GM19043 (cell line): ENCODE measurements around the gene MYCBP2.
"Not testable (repeated sequence)": the region's sequence is repeated elsewhere in the genome, so short reads cannot be mapped to it uniquely, and the experiment has no call there.

Experiments used
- ATAC-seq: cut with Tn5 transposase; IDR thresholded peaks from one replicate; pipeline ENCODE4 v1.9.1; 2021; ENCODE audit warnings: low read depth; ENCODE audit not compliant: unreplicated experiment

MYCBP2 gene

GRCh38 chr13:77300176-77301037, 26.5 kb downstream of the MYCBP2 start:
- ATAC-seq, result no peak

GRCh38 chr13:77299587-77299986, 27.3 kb downstream of the MYCBP2 start:
- ATAC-seq, result no peak

DNA sequence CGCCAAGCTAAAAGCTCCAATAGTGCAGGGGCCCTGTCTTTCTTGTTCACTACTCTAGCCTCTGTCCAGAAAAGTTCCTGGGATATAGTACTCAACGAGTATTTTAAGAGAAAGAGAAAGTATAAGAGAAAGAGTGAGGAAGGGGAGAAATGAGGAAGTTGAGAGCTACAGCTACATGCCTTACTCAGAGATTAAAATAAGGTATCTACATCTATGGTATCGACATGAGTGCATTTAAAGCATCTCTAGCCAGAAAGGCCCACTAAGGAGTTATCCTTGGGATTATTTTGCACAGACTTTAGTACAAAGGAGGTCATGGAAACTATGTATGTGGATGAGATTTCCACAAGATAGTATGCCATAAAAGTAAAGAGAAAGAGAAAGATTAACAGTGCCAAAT, 28.5 kb downstream of the MYCBP2 start:
- peak; percentile 68 for ATAC-seq

DNA sequence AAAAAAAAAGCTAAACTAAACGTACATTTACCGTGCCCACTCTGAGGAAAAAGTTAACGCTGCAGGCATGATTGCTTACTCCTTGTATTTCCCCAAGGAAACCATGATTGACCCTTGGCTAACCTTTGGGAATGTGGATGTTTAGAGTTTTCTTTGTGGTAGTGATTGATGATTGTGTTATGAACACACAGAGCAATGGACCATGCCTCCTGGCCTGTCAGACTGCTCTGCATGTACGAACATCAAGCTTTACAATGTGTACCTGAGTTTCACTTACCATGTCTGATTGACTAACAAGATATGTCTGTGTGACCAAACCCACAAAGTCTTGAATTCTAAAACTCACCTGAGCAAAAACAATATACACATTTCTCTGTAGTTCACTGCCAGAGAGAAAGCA, 35.1 kb downstream of the MYCBP2 start:
- no peak for ATAC-seq

GRCh38 chr13:77290342-77290741, 36.6 kb downstream of the MYCBP2 start:
- ATAC-seq, result no peak

- no peak for ATAC-seq
Observed at GRCh38 chr13:77289851-77290250, 37.0 kb downstream of the MYCBP2 start.

- not testable (repeated sequence) for ATAC-seq
Observed at GRCh38 chr13:77285632-77286031, 41.3 kb downstream of the MYCBP2 start.

GRCh38 chr13:77285098-77285497, 41.8 kb downstream of the MYCBP2 start:
- no peak for ATAC-seq

GRCh38 chr13:77274126-77274525, 52.8 kb downstream of the MYCBP2 start:
- ATAC-seq, result no peak

- ATAC-seq, result no peak
Observed at GRCh38 chr13:77269141-77269540, 57.8 kb downstream of the MYCBP2 start.

GRCh38 chr13:77267362-77267761, 59.5 kb downstream of the MYCBP2 start:
- no peak for ATAC-seq

DNA sequence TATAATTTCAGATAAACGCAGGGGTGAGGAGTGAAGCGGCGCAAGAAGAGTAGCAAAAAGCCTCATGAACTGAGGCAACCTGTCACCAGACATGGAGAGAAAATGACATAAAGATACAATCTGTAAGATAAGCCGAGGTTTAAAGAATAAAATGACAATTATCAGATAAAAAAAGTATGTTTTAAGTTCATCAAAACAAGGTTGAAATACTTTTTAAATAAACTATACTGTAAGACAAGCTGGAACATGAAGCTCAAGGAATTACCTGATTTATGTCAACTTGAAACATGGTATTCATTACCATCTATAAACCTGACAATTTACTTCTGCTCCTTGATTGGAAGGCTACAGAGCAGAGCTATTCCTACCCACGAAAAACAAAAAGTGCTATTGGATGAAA, 61.6 kb downstream of the MYCBP2 start:
- ATAC-seq, result no peak

DNA sequence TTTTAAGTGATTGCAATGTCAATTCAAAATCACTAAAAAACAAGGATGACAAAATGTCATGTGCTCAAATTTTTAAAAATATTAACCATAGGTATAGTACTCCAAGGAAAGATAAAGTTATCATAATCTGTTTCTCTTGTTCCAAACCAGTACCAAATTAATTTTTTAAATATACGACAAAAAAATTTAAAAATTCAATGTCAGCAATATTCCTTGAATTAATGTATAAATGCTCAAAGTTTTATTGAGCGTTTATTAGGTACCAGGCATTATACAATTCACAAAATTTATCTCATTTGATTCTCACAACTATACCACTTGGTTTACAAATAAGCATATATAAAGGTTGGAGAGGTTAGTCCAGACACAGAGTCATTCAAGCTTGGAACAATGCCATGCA, 64.7 kb downstream of the MYCBP2 start:
- ATAC-seq, result no peak

DNA sequence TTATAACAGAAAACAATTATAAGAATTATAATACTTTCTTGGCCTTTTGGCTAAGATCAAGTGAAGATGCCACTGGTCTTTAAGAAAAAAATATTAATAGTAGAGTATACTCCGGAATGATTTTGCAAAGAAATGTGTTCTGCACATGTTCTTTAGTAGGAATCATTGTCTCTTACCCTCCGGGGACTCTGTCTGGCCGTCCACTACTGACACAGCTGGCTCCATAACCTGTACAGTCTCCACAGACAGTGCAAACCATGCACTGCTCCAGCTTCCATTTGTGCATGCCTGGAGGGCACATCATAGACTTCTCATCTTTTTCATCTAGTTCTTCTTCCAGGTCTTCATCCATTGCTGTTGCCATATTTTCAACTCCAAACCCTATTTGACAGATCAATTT, 75.9 kb downstream of the MYCBP2 start:
- ATAC-seq, result no peak

GRCh38 chr13:77245224-77245623, 81.7 kb downstream of the MYCBP2 start:
- not testable (repeated sequence) for ATAC-seq

DNA sequence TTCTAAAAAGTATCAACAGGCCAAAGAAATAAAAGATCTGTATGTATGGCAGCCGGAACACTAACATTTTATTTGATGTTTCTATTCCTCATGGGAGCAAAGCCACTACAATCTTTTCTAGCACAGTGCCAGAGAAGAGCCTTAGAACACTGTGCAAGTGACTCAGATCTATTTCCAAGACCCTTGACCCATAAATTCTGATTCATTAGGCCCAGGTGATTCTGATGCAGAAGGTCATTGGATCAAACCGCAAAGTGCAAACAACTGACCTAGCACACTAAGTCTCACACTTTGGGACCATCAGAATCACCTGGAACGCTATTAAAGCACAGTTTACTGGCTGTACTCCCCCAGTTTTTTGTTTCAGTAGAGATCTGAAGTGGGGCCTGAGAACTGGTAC, 87.6 kb downstream of the MYCBP2 start:
- ATAC-seq, result no peak

GRCh38 chr13:77235456-77236022, 91.4 kb downstream of the MYCBP2 start:
- no peak for ATAC-seq

GRCh38 chr13:77233159-77233558, 93.7 kb downstream of the MYCBP2 start:
- no peak for ATAC-seq

GRCh38 chr13:77230560-77230959, 96.3 kb downstream of the MYCBP2 start:
- ATAC-seq, result no peak

GRCh38 chr13:77225946-77226345, 100.9 kb downstream of the MYCBP2 start:
- no peak for ATAC-seq

GRCh38 chr13:77222909-77223308, 104.0 kb downstream of the MYCBP2 start:
- peak; percentile 57 for ATAC-seq

DNA sequence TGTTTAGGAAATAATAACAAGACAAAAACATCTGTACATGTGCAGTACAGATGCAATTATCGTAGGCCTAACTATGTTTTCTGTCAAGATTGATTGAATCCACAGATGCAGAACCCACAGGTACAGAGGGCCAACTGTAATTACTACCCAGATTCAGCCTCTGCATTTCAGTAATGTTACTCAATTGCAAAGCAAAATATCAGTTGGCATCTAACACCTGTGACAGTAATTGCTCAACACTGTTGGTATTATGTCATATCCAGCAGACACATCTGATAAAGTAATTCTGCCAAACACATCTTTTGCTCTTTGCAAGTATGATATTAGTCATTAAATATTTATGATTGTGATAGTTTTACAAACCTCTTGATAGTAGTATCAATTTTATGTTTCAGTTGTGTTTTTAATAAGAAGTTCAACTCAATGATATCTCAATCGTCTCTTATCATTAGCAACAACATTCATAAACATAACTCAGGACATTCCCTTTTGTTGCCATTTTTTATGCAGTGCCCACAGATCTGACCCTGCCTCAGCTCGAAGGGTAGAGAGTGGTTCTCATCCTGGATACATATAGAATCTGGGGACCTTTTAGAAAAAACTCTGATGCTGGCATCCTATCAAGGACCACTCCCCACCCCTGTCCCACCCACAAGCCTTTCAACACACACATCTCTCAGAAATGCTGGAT, 104.7 kb downstream of the MYCBP2 start:
- ATAC-seq, result no peak
